K562 (cell line): ENCODE results near the gene ASIC3. TPM values are rescaled to one million over a fixed set of nuclear protein-coding genes. Genes with fewer than 3 reads are reported as not detected.

Experiments
- CTCFL ChIP-seq: IDR thresholded peaks from 2 replicates; pipeline ENCODE4 v1.6.1; 2011; ENCODE audit warnings: borderline replicate concordance, low read depth, mild to moderate bottlenecking, moderate library complexity, low read length; ENCODE audit not compliant: insufficient read depth, poor library complexity, severe bottlenecking
- MAFG ChIP-seq: fragments of 450-650 bp; conservative IDR thresholded peaks from 2 replicates; pipeline ENCODE4 v1.6.1; 2016; ENCODE audit warnings: missing genetic modification characterization, missing compliant biosample characterization
- PKNOX1 ChIP-seq: fragments of 450-650 bp; IDR thresholded peaks from 2 replicates; pipeline ENCODE4 v1.6.1; 2016
- TAF9B ChIP-seq: fragments of 450-650 bp; IDR thresholded peaks from 2 replicates; pipeline ENCODE4 v1.6.1; 2018; ENCODE audit warnings: mild to moderate bottlenecking; ENCODE audit not compliant: partially characterized antibody
- ZNF407 ChIP-seq: fragments of 450-650 bp; IDR thresholded peaks from 2 replicates; pipeline ENCODE4 v1.6.1; 2016; ENCODE audit warnings: low read depth
- polyA plus RNA-seq, 8 experiments: library from polyadenylated mRNA; depleted of rRNA in 4 of 8; stranded (reverse) in 5 of 8; unstranded in 3 of 8; fragments of >200 nt; fragmentation: Nextera tagmentation in 2 of 8; fragmentation: Illumina TruSeq in 1 of 8; extraction: Ambion mirVana in 2 of 8; extraction: Trizol in 1 of 8; gene quantifications; 2 replicates each; pipeline versions ENCODE4 v1.2.1 to v1.2.3, GENCODE V29; 2011 to 2014; ENCODE audit warnings: inconsistent platforms in 1 of 8, missing spikeins in 1 of 8
- total RNA-seq, 7 experiments: library from RNA; depleted of rRNA in 6 of 7; stranded (reverse); fragments of >200 nt in 6 of 7; fragmentation: Illumina TruSeq in 2 of 7; extraction: Trizol in 2 of 7; gene quantifications; 2 replicates each; pipeline versions ENCODE4 v1.2.1 to v1.2.3, GENCODE V29; 2011 to 2021; ENCODE audit warnings: low replicate concordance in 1 of 7
- TF ChIP-seq, protein P1 (sequence below): fragments of 450-650 bp; IDR thresholded peaks from 2 replicates; pipeline ENCODE4 v1.6.1; 2016; ENCODE audit warnings: borderline replicate concordance

Gene ASIC3
- total and polyA plus RNA-seq, 9 of the 15 experiments (the other 6 are each of a cell fraction or from before 2014, with no cell fraction given): 0.11 to 5.0 (median 0.87) TPM

DNA sequence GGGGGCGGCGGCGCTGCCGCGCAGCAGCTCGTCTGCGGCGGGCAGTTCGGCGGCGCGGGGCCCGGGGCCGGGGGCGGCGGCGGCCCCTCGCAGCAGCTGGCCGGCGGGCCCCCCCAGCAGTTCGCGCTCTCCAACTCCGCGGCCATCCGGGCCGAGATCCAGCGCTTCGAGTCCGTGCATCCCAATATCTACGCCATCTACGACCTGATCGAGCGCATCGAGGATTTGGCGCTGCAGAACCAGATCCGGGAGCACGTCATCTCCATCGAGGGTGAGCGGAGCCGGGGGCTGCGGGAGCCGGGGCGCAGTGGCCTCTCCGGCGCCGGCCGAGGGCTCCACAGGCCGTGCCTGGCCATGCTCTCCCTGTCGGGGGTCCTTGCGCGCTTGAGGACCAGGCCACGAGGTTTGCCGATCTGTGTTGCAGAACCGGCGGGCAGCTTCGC is 38.5 kb downstream of the ASIC3 start (continued):
- TF ChIP-seq, protein P1, sequence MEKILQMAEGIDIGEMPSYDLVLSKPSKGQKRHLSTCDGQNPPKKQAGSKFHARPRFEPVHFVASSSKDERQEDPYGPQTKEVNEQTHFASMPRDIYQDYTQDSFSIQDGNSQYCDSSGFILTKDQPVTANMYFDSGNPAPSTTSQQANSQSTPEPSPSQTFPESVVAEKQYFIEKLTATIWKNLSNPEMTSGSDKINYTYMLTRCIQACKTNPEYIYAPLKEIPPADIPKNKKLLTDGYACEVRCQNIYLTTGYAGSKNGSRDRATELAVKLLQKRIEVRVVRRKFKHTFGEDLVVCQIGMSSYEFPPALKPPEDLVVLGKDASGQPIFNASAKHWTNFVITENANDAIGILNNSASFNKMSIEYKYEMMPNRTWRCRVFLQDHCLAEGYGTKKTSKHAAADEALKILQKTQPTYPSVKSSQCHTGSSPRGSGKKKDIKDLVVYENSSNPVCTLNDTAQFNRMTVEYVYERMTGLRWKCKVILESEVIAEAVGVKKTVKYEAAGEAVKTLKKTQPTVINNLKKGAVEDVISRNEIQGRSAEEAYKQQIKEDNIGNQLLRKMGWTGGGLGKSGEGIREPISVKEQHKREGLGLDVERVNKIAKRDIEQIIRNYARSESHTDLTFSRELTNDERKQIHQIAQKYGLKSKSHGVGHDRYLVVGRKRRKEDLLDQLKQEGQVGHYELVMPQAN: peak; percentile 80
- TF ChIP-seq CTCFL (no peak), PKNOX1 (no peak), ZNF407 (no peak), MAFG (no peak), TAF9B (no peak)
